MCF 10A (cell line): ENCODE measurements around the gene NFE2L2. TPM values are rescaled to one million over a fixed set of nuclear protein-coding genes. Genes with fewer than 3 reads are reported as not detected.

Experiments
- BruUV-seq: library from RNA; stranded (reverse); fragments of 400-500 nt; replicated peaks from 2 replicates; lab custom pipeline; 2021; lab: Mats Ljungman, UMichigan
- CTCF ChIA-PET: fragments of 300-600 bp; sonication (Branson Sonifier 250); formaldehyde crosslinking; extraction: SDS; loops from one replicate; lab custom pipeline; 2021; ENCODE audit warnings: antibody characterized with exemption, inconsistent platforms; lab: Yijun Ruan, JAX
- POLR2A ChIA-PET: fragments of 300-600, 350-650 bp; sonication (Branson Sonifier 250); formaldehyde crosslinking; extraction: SDS; loops from one replicate; lab custom pipeline; 2020; ENCODE audit warnings: antibody characterized with exemption, inconsistent platforms; lab: Yijun Ruan, JAX
- DNase-seq: peaks from one replicate; pipeline ENCODE4 v3.0.0-alpha.2; 2018; ENCODE audit not compliant: unreplicated experiment
- H3K27ac Mint-ChIP-seq: one replicate; pipeline ENCODE4 v1.8.0; 2022; ENCODE audit warnings: mild to moderate bottlenecking, low read depth, mixed read lengths; ENCODE audit not compliant: unreplicated experiment
- H3K27me3 Mint-ChIP-seq: one replicate; pipeline ENCODE4 v1.8.0; 2022; ENCODE audit warnings: mixed read lengths; ENCODE audit not compliant: insufficient read depth, unreplicated experiment
- H3K36me3 Mint-ChIP-seq: one replicate; pipeline ENCODE4 v1.8.0; 2022; ENCODE audit warnings: mild to moderate bottlenecking, moderate library complexity, mixed read lengths; ENCODE audit not compliant: insufficient read depth, unreplicated experiment
- H3K4me1 Mint-ChIP-seq: one replicate; pipeline ENCODE4 v1.8.0; 2022; ENCODE audit warnings: mixed read lengths; ENCODE audit not compliant: insufficient read depth, unreplicated experiment
- H3K4me3 Mint-ChIP-seq: one replicate; pipeline ENCODE4 v1.8.0; 2022; ENCODE audit warnings: mild to moderate bottlenecking, moderate library complexity, mixed read lengths; ENCODE audit not compliant: unreplicated experiment
- H3K9me3 Mint-ChIP-seq: one replicate; pipeline ENCODE4 v1.8.0; 2022; ENCODE audit warnings: mixed read lengths; ENCODE audit not compliant: unreplicated experiment
- CTCF ChIP-seq: fragments of 200-600 bp; IDR thresholded peaks from one replicate; pipeline ENCODE4 v1.8.0; 2022; ENCODE audit warnings: antibody characterized with exemption, mild to moderate bottlenecking; ENCODE audit not compliant: unreplicated experiment
- intact Hi-C: fragments of 100-400 bp; cut with micrococcal nuclease; formaldehyde crosslinking; loops from 2 replicates; pipeline ENCODE4 v1.14.1; 2022
- total RNA-seq: library from RNA; stranded (reverse); gene quantifications from 2 replicates; pipeline ENCODE4 v1.2.3, GENCODE V29; 2022

The NFE2L2 gene
- total RNA-seq, 1 experiment from 2014 or later, result 180 TPM

DNA sequence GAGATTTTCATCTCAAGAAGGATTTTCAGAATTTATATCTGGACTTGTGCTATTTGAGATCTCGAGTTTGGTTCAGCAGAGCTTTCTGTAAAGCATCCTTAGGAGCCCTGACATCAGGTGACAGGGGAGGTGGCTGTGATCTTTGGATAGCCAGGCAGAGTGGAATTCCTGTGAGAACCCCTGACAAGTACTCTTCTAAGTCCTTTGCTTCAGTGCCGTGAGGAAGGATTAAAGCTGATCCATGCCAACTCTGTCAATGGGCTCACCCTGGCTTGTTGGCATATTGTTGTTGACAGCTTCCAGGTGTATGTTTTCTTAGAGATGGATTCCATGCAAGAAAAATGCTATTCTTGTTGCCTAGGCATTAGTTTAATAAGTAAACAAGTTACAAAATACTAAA is 38.0 kb upstream of the NFE2L2 start:
- Mint-ChIP-seq H3K4me3 (no peak overlapping the region), H3K36me3 (no peaks in the 10 kb centered on the region), H3K4me1 (no peaks in the 10 kb centered on the region), H3K9me3 (no peaks in the 10 kb centered on the region), H3K27ac (no peak overlapping the region), H3K27me3 (no peaks in the 10 kb centered on the region)
- intact Hi-C loops, result no loop called here
- POLR2A ChIA-PET, result interaction anchor here (1.1 to 3.9 kb wide), 2 partner anchors 39 to 41 kb away, joined by 3 to 15 read pairs; partner anchors contain the start of gene NFE2L2
- BruUV-seq, result no TSS peak
- CTCF ChIA-PET, result interaction anchor here (0.6 to 0.9 kb wide), 2 partner anchors 13 to 154 kb away, joined by 3 to 4 read pairs; no protein-coding TSS in a partner anchor
- TF ChIP-seq CTCF, result no peak
- no peak for DNase-seq

GRCh38 chr2:177298191-177298590 is 33.7 kb upstream of the NFE2L2 start:
- Mint-ChIP-seq H3K27ac (no peak overlapping the region), H3K27me3 (no peaks in the 10 kb centered on the region), H3K9me3 (no peaks in the 10 kb centered on the region), H3K4me3 (no peak overlapping the region), H3K36me3 (peaks cover 10% of the 10 kb centered on the region), H3K4me1 (no peaks in the 10 kb centered on the region)
- intact Hi-C loops, result loop anchor here (5.0 kb wide), 1 partner anchor 39 kb away; no protein-coding TSS in a partner anchor
- BruUV-seq, result no TSS peak
- DNase-seq, result no peak
- no peak for TF ChIP-seq CTCF
- POLR2A ChIA-PET, result interaction anchor here (1.1 to 2.0 kb wide), 2 partner anchors 34 to 134 kb away, joined by 3 to 6 read pairs; no protein-coding TSS in a partner anchor
- CTCF ChIA-PET, result interaction anchor here (0.6 to 1.3 kb wide), 3 partner anchors 16 to 159 kb away, joined by 3 to 4 read pairs (median 3); no protein-coding TSS in a partner anchor

GRCh38 chr2:177296040-177296439 is 31.5 kb upstream of the NFE2L2 start:
- Mint-ChIP-seq H3K9me3 (no peaks in the 10 kb centered on the region), H3K27me3 (no peaks in the 10 kb centered on the region)
- intact Hi-C loops, result loop anchor here (1.0 to 5.0 kb wide), 4 partner anchors 33 to 132 kb away; no protein-coding TSS in a partner anchor

More at GRCh38 chr2:177296040-177296439, 31.5 kb upstream of the NFE2L2 start:
- H3K36me3 Mint-ChIP-seq, result peaks cover 10% of the 10 kb centered on the region
- H3K4me3 Mint-ChIP-seq, result no peak overlapping the region
- no TSS peak for BruUV-seq
- H3K27ac Mint-ChIP-seq, result no peak overlapping the region
- POLR2A ChIA-PET, result interaction anchor here (0.8 to 5.3 kb wide), 17 partner anchors 9 to 131 kb away, joined by 3 to 77 read pairs (median 6); partner anchors contain the start of gene NFE2L2
- peak; percentile 32 for TF ChIP-seq CTCF
- H3K4me1 Mint-ChIP-seq, result no peaks in the 10 kb centered on the region
- peak; percentile 42 for DNase-seq
- CTCF ChIA-PET, result interaction anchor here (0.6 to 3.4 kb wide), 28 partner anchors 8 to 139 kb away, joined by 3 to 36 read pairs (median 5); partner anchors contain the start of gene NFE2L2
